NCI-H2081 (cell line): Measurements from ENCODE around the gene RP9.

Experiments
- DNase-seq, 2 experiments: peaks; one replicate each; lab custom pipeline; 2025; lab: John Stamatoyannopoulos, UW

The RP9 gene

GRCh38 chr7:33062023-33062781, 47.0 kb downstream of the RP9 start, which contains the start of gene NT5C3A:
Gene NT5C3A (minus strand): TSS chr7:33062776. CDS start chr7:33062705, 71 bp downstream.
- peak; percentile 48 to 50 for DNase-seq

- peak in 1 of 2 experiments; percentile 16 for DNase-seq
These were observed 47.8 kb downstream of the RP9 start for GRCh38 chr7:33061282-33061937.

GRCh38 chr7:33059635-33060034, 49.6 kb downstream of the RP9 start:
- no peak for DNase-seq

- no peak for DNase-seq
These were observed 54.0 kb downstream of the RP9 start for GRCh38 chr7:33055158-33055557.

- no peak for DNase-seq
These were observed 54.8 kb downstream of the RP9 start for GRCh38 chr7:33054261-33054964.

- DNase-seq: no peak
These were observed 55.5 kb downstream of the RP9 start for GRCh38 chr7:33053721-33054120.

GRCh38 chr7:33050535-33051318, 58.5 kb downstream of the RP9 start:
- DNase-seq: peak; percentile 35 to 54

GRCh38 chr7:33048704-33049103, 60.5 kb downstream of the RP9 start:
- DNase-seq: no peak

GRCh38 chr7:33048257-33048656, 60.9 kb downstream of the RP9 start:
- no peak for DNase-seq

- no peak for DNase-seq
These were observed 64.2 kb downstream of the RP9 start for GRCh38 chr7:33044986-33045385.
